ENCODE measurements around the gene DIP2B. TPM values are rescaled to one million over a fixed set of nuclear protein-coding genes. Genes with fewer than 3 reads are reported as not detected.

The DIP2B gene
- total and polyA plus RNA-seq, 2 of the 13 experiments (the other 11 are each of a cell fraction or from before 2014, with no cell fraction given) = 32.1 to 35.8 TPM

DNA sequence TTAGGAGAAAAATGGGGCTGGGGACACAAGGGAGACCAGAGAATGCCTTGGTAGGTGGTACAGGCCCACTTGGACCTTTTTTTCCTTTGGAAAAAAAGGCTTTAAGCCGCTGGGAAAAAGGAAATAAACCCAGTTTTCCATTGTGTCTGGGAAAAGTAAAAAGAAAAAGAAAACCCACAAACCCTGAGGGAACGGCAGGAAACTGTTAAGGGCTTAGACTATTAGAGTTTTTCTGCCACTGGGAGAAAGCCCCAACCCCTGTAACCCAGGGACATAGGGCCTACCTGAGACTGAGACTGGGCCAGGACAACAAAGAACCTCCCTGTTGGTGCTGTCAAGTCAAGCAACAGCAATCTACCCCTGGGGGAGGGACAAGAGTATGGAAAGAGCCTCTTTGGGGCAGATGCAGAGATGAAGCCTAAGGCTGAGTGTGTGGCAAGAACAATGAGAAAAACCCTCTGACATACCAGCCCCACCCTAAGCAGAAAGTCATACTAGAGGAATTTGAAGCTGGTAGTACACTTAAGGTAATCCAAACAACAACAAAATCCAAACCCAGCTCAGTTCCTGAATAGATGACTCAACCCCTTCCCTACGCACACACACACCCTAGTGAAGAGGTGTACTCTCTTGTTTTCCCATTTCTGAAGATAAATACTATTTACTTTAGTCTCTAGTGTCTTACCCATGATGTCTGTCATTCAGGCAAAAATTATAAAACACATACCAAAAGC, 281.9 kb downstream of the DIP2B start (continued):
- TF ChIP-seq, protein P1, sequence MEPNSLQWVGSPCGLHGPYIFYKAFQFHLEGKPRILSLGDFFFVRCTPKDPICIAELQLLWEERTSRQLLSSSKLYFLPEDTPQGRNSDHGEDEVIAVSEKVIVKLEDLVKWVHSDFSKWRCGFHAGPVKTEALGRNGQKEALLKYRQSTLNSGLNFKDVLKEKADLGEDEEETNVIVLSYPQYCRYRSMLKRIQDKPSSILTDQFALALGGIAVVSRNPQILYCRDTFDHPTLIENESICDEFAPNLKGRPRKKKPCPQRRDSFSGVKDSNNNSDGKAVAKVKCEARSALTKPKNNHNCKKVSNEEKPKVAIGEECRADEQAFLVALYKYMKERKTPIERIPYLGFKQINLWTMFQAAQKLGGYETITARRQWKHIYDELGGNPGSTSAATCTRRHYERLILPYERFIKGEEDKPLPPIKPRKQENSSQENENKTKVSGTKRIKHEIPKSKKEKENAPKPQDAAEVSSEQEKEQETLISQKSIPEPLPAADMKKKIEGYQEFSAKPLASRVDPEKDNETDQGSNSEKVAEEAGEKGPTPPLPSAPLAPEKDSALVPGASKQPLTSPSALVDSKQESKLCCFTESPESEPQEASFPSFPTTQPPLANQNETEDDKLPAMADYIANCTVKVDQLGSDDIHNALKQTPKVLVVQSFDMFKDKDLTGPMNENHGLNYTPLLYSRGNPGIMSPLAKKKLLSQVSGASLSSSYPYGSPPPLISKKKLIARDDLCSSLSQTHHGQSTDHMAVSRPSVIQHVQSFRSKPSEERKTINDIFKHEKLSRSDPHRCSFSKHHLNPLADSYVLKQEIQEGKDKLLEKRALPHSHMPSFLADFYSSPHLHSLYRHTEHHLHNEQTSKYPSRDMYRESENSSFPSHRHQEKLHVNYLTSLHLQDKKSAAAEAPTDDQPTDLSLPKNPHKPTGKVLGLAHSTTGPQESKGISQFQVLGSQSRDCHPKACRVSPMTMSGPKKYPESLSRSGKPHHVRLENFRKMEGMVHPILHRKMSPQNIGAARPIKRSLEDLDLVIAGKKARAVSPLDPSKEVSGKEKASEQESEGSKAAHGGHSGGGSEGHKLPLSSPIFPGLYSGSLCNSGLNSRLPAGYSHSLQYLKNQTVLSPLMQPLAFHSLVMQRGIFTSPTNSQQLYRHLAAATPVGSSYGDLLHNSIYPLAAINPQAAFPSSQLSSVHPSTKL (CRISPR knock-in tag; IDR thresholded peaks at IDR 0.05) = peak; percentile 70
- TF ChIP-seq, protein P2, sequence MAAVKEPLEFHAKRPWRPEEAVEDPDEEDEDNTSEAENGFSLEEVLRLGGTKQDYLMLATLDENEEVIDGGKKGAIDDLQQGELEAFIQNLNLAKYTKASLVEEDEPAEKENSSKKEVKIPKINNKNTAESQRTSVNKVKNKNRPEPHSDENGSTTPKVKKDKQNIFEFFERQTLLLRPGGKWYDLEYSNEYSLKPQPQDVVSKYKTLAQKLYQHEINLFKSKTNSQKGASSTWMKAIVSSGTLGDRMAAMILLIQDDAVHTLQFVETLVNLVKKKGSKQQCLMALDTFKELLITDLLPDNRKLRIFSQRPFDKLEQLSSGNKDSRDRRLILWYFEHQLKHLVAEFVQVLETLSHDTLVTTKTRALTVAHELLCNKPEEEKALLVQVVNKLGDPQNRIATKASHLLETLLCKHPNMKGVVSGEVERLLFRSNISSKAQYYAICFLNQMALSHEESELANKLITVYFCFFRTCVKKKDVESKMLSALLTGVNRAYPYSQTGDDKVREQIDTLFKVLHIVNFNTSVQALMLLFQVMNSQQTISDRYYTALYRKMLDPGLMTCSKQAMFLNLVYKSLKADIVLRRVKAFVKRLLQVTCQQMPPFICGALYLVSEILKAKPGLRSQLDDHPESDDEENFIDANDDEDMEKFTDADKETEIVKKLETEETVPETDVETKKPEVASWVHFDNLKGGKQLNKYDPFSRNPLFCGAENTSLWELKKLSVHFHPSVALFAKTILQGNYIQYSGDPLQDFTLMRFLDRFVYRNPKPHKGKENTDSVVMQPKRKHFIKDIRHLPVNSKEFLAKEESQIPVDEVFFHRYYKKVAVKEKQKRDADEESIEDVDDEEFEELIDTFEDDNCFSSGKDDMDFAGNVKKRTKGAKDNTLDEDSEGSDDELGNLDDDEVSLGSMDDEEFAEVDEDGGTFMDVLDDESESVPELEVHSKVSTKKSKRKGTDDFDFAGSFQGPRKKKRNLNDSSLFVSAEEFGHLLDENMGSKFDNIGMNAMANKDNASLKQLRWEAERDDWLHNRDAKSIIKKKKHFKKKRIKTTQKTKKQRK (IDR thresholded peaks at IDR 0.05; ENCODE audit: low read length) = no peak
- TF ChIP-seq AKNA (CRISPR knock-in tag; IDR thresholded peaks at IDR 0.05; ENCODE audit: borderline replicate concordance) (no peak), PRPF4 (IDR thresholded peaks at IDR 0.05; ENCODE audit: low read depth, low read length, poor library complexity, severe bottlenecking) (no peak), FLYWCH1 (CRISPR knock-in tag; IDR thresholded peaks at IDR 0.05) (no peak), HNF4G (IDR thresholded peaks at IDR 0.05; ENCODE audit: borderline replicate concordance, low read depth, low read length) (no peak), HNF4G (CRISPR knock-in tag; IDR thresholded peaks at IDR 0.05; ENCODE audit: borderline replicate concordance, low read depth) (no peak), MNT (IDR thresholded peaks at IDR 0.05) (no peak), ZFAT (CRISPR knock-in tag; conservative IDR thresholded peaks at IDR 0.05) (no peak), ZSCAN31 (CRISPR knock-in tag; IDR thresholded peaks at IDR 0.05; ENCODE audit: low read depth) (no peak)
